Spleen (tissue), 7 donors: ENCODE data around the gene IL22RA1.

Experiments
- POLR2A ChIP-seq, 3 donors: fragments of 450-650 bp; IDR thresholded peaks; one replicate each; pipeline ENCODE4 v1.5.1; 2017; ENCODE audit warnings: antibody characterized with exemption in 3 of 3, mild to moderate bottlenecking in 1 of 3
- TF ChIP-seq, protein P1 (sequence below), 11 experiments: fragments of 200-600 bp in 7 of 11; fragments of 450-650 bp in 4 of 11; sonication (generic) in 4 of 11; IDR thresholded peaks in 8 of 11; conservative IDR thresholded peaks in 3 of 11; 1 replicate in 7 of 11; 2 replicates in 4 of 11; pipeline versions ENCODE4 v1.4.0 to v1.8.0; 2016 to 2021; ENCODE audit warnings: antibody characterized with exemption in 11 of 11, inconsistent platforms in 4 of 11, mild to moderate bottlenecking in 1 of 11
- donor health status: DM: no; HTN: no; CAD: no; lungs with moderate emphysema.
- donor health status: DM: no; HTN: no; CAD: no.
- donor health status: DM: no; HTN: no; CAD: no.

GRCh38 chr1:24089743-24090555 lies 53.0 kb downstream of the IL22RA1 start:
- no peak for TF ChIP-seq POLR2A (IDR thresholded peaks at IDR 0.05)
- TF ChIP-seq, protein P1, sequence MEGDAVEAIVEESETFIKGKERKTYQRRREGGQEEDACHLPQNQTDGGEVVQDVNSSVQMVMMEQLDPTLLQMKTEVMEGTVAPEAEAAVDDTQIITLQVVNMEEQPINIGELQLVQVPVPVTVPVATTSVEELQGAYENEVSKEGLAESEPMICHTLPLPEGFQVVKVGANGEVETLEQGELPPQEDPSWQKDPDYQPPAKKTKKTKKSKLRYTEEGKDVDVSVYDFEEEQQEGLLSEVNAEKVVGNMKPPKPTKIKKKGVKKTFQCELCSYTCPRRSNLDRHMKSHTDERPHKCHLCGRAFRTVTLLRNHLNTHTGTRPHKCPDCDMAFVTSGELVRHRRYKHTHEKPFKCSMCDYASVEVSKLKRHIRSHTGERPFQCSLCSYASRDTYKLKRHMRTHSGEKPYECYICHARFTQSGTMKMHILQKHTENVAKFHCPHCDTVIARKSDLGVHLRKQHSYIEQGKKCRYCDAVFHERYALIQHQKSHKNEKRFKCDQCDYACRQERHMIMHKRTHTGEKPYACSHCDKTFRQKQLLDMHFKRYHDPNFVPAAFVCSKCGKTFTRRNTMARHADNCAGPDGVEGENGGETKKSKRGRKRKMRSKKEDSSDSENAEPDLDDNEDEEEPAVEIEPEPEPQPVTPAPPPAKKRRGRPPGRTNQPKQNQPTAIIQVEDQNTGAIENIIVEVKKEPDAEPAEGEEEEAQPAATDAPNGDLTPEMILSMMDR (IDR thresholded peaks at IDR 0.05 in 8 of 11, conservative IDR thresholded peaks at IDR 0.05 in 3 of 11): no peak
